Esophagus (tissue), 2 donors: Measurements from ENCODE around the gene HOXB2. TPM values are rescaled to one million over a fixed set of nuclear protein-coding genes. Genes with fewer than 3 reads are reported as not detected.

Experiments
- H3K27ac ChIP-seq, 2 donors: one replicate each; pipeline ENCODE4 v1.5.1; 2013; ENCODE audit warnings: low read depth in 2 of 2, mild to moderate bottlenecking in 2 of 2, inconsistent platforms in 1 of 2, low read length in 1 of 2, moderate library complexity in 1 of 2
- H3K27me3 ChIP-seq, 2 donors: one replicate each; pipeline ENCODE4 v1.6.1; 2013; ENCODE audit warnings: low read length in 2 of 2, control low read depth in 1 of 2, mild to moderate bottlenecking in 1 of 2; ENCODE audit not compliant: insufficient read depth in 2 of 2, control insufficient read depth in 1 of 2
- H3K36me3 ChIP-seq, 2 donors: one replicate each; pipeline ENCODE4 v1.6.1; 2013; ENCODE audit warnings: low read length in 1 of 2; ENCODE audit not compliant: control insufficient read depth in 2 of 2, insufficient read depth in 2 of 2
- H3K4me1 ChIP-seq, 2 donors: one replicate each; pipeline ENCODE4 v1.6.1; 2013; ENCODE audit warnings: low read length in 1 of 2; ENCODE audit not compliant: control insufficient read depth in 2 of 2, insufficient read depth in 2 of 2
- H3K4me3 ChIP-seq, 2 donors: one replicate each; pipeline ENCODE4 v1.5.1; 2013; ENCODE audit warnings: low read length in 2 of 2, mild to moderate bottlenecking in 2 of 2, low read depth in 1 of 2, moderate library complexity in 1 of 2
- H3K9me3 ChIP-seq, 2 donors: one replicate each; pipeline ENCODE4 v1.6.1; 2013; ENCODE audit warnings: mild to moderate bottlenecking in 2 of 2, low read depth in 1 of 2, low read length in 1 of 2, moderate library complexity in 1 of 2; ENCODE audit not compliant: control insufficient read depth in 2 of 2, insufficient read depth in 1 of 2
- WGBS, 2 donors: extraction: QIAGEN DNeasy Blood & Tissue Kit; methylation state at CpG; one replicate each; pipeline ENCODE4 v1.1.7; 2013; 5-methylcytosine and 5-hydroxymethylcytosine counted together
- polyA plus RNA-seq, 2 donors: library from polyadenylated mRNA; stranded (reverse); fragments of 200-250 nt; gene quantifications; one replicate each; pipeline ENCODE4 v1.2.3, GENCODE V29; 2013
- donor health status: healthy with polysubstance abuse.
- donor health status: Bipolar disorder and iron deficiency.

Gene HOXB2
- polyA plus RNA-seq, 2 donors = 11.3 to 18.9 TPM

GRCh38 chr17:48579760-48580554 lies 35.0 kb upstream of the HOXB2 start:
- no peaks in the 10 kb centered on the region for H3K27me3 ChIP-seq
- H3K9me3 ChIP-seq = no peaks in the 10 kb centered on the region
- 39 to 53% methylated on average over 26 of the region's 26 CpGs for WGBS, 2 donors
- peak overlapping the region; percentile 84 to 92 for H3K27ac ChIP-seq
- H3K4me3 ChIP-seq = peak overlapping the region in 1 of 2 donors; percentile 32
- H3K36me3 ChIP-seq = no peaks in the 10 kb centered on the region
- no peaks in the 10 kb centered on the region for H3K4me1 ChIP-seq

- no peaks in the 10 kb centered on the region for H3K27me3 ChIP-seq
Measured at GRCh38 chr17:48579471-48579759, 34.5 kb upstream of the HOXB2 start.

GRCh38 chr17:48578616-48579470 lies 33.9 kb upstream of the HOXB2 start:
- H3K4me3 ChIP-seq = peak overlapping the region; percentile 57 to 62
- 17 to 18% methylated on average over 43 of the region's 43 CpGs for WGBS, 2 donors
- H3K9me3 ChIP-seq = no peaks in the 10 kb centered on the region
- H3K27ac ChIP-seq = peak overlapping the region; percentile 92 to 94
- no peaks in the 10 kb centered on the region for H3K27me3 ChIP-seq
- no peaks in the 10 kb centered on the region for H3K36me3 ChIP-seq
- no peaks in the 10 kb centered on the region for H3K4me1 ChIP-seq

More at GRCh38 chr17:48579471-48579759, 34.5 kb upstream of the HOXB2 start:
- Histone ChIP-seq H3K36me3 (no peaks in the 10 kb centered on the region), H3K27ac (peak overlapping the region; percentile 92 to 94), H3K4me1 (no peaks in the 10 kb centered on the region), H3K9me3 (no peaks in the 10 kb centered on the region), H3K4me3 (peak overlapping the region in 1 of 2 donors; percentile 57)
- WGBS, 2 donors = 34 to 48% methylated on average over 7 of the region's 7 CpGs

GRCh38 chr17:48577946-48578615 lies 33.2 kb upstream of the HOXB2 start, which contains the start of gene HOXB4:
Gene HOXB4, minus strand, starts transcription at chr17:48578350. Its CDS starts 31 bp downstream, at chr17:48578319.
- 2% methylated on average over 44 to 58 of the region's 58 CpGs for WGBS, 2 donors
- H3K27ac ChIP-seq = peak within 1 kb of the TSS; percentile 92 to 94
- no peaks in the 10 kb centered on the region for H3K27me3 ChIP-seq
- H3K4me1 ChIP-seq = peaks cover 0 to 3% of the 10 kb centered on the region in 2 donors
- H3K36me3 ChIP-seq = no peaks in the 10 kb centered on the region
- no peaks in the 10 kb centered on the region for H3K9me3 ChIP-seq
- H3K4me3 ChIP-seq = peak within 1 kb of the TSS; percentile 57 to 62

- peak overlapping the region; percentile 92 to 94 for H3K27ac ChIP-seq
- 2 to 3% methylated on average over 19 of the region's 19 CpGs for WGBS, 2 donors
- H3K27me3 ChIP-seq = no peaks in the 10 kb centered on the region
- H3K4me3 ChIP-seq = peak overlapping the region; percentile 57 to 62
- H3K36me3 ChIP-seq = no peaks in the 10 kb centered on the region
- peaks cover 0 to 3% of the 10 kb centered on the region in 2 donors for H3K4me1 ChIP-seq
- H3K9me3 ChIP-seq = no peaks in the 10 kb centered on the region
Measured at GRCh38 chr17:48577330-48577945, 32.5 kb upstream of the HOXB2 start.

- Histone ChIP-seq H3K9me3 (no peaks in the 10 kb centered on the region), H3K4me3 (peak overlapping the region; percentile 57 to 62), H3K27me3 (no peaks in the 10 kb centered on the region), H3K4me1 (peaks cover 0 to 3% of the 10 kb centered on the region in 2 donors), H3K36me3 (no peaks in the 10 kb centered on the region), H3K27ac (peak overlapping the region; percentile 92 to 94)
- 12 to 17% methylated on average over 40 to 43 of the region's 43 CpGs for WGBS, 2 donors
Measured at GRCh38 chr17:48576479-48577309, 31.8 kb upstream of the HOXB2 start.

GRCh38 chr17:48575673-48576478 lies 31.0 kb upstream of the HOXB2 start:
- H3K4me3 ChIP-seq = peak overlapping the region in 1 of 2 donors; percentile 57

GRCh38 chr17:48575066-48575582 lies 30.2 kb upstream of the HOXB2 start:
- Histone ChIP-seq H3K4me3 (peak overlapping the region in 1 of 2 donors; percentile 37), H3K27me3 (no peaks in the 10 kb centered on the region), H3K27ac (peak overlapping the region; percentile 85 to 92), H3K9me3 (no peaks in the 10 kb centered on the region), H3K4me1 (peaks cover 0 to 3% of the 10 kb centered on the region in 2 donors), H3K36me3 (no peaks in the 10 kb centered on the region)
- 32 to 37% methylated on average over 7 of the region's 7 CpGs for WGBS, 2 donors

More at GRCh38 chr17:48575673-48576478, 31.0 kb upstream of the HOXB2 start:
- peak overlapping the region; percentile 85 to 92 for H3K27ac ChIP-seq
- no peaks in the 10 kb centered on the region for H3K9me3 ChIP-seq
- H3K4me1 ChIP-seq = peaks cover 0 to 3% of the 10 kb centered on the region in 2 donors
- 26 to 29% methylated on average over 22 of the region's 22 CpGs for WGBS, 2 donors
- no peaks in the 10 kb centered on the region for H3K36me3 ChIP-seq
- H3K27me3 ChIP-seq = no peaks in the 10 kb centered on the region
